HL-60/S4 treated with phorbol 12-myristate 13-acetate at 8.2 ng/mL for 4 days and 3 days (cell line): ENCODE data around the gene APOL2.
"Not testable (repeated sequence)": the region's sequence is repeated elsewhere in the genome, so short reads cannot be mapped to it uniquely, and the experiment has no call there.

ENCODE experiments used
- in situ Hi-C: fragments of 300-500 bp; cut with MboI; formaldehyde crosslinking; loops from 2 replicates; pipeline ENCODE4 v1.15.0; 2022; ENCODE audit warnings: low sequenced_read_pairs

The APOL2 gene

DNA sequence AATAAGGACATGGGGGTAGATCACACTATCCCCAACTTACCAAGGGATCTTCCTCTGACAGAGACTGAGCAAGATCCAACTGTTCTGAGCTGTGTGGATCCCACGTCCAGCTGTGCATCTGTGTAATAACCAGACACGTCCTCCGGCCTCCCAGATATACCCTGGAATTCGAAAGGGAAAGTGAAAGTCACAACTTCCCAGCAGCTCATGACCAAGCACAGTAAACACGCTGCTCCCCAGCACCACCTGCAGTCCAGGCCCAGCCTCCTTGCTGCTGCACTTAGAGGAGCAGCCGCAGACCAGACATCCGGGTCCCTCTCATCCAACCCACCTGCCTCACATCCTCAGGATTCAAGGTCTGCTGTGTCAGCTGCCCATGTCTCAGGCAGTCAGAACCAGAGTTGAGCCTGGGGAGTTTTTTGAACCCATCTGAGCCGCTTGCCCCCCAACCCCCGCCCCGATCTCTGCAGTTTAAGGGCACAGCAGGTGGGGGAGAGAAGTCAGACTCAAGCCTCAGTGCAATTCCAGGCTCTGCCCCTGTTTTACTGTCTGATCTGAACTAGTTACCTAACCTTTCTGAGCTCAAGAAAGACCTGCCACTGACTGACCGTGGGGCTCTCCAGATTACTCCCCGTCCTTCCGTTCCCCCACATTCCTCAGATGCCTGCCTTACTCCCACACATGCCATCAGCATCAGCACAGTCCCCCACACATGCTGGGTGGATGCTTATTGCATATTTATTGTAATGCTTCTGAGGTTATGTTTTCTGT is at the start of gene APOL2:
Gene APOL2, minus strand, starts transcription at position 127 of the 771 bp plus-strand sequence. CDS start 6,365 bp downstream, outside the sequence.
- in situ Hi-C loops, result no loop called here

DNA sequence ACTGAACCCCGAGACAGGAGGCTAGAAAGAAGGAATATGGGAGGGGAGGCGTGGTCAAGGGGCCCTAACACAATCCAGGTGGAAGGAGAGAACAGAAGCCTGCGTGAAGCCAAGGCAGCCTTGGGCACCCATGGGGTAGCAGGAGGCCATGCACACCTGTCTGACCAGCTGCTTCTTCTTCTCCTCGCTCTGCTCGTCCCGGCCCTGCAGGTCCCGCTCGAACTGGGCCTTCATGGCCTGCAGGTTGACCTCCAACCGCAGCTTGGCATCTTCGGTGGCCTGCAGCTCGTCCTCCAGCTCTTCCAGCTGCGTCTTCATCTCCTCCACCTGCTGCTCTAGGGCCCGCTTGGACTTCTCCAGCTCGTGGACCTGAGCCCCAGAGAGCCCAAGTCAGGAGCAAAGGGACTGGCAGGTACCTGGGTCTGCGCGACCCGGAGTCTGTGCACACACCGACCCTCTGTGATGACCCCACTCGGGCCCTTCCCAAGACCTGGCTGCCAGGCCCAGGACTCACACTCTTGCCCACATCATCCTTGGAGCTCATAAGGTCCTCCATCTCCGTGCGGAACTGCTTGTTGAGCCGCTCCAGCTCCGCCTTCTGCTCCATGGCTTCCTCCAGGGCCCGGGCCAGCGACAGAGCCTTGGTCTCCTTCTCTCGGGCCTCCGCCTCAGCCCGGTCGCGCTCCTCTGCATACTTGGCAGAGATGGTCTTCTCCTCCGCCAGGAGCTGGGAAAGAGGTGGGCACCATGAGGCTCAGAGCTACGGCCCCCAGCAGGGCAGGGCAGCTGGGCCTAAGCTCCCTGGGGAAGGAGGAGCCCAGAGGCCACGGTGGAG is 49.5 kb upstream of the APOL2 start:
- in situ Hi-C loops, result no loop called here

- in situ Hi-C loops, result no loop called here
Measured at GRCh38 chr22:36287881-36288515, 48.7 kb upstream of the APOL2 start.

- in situ Hi-C loops, result no loop called here
Measured at GRCh38 chr22:36286096-36286957, 47.0 kb upstream of the APOL2 start.

GRCh38 chr22:36285545-36285944 is 46.2 kb upstream of the APOL2 start:
- in situ Hi-C loops, result no loop called here

DNA sequence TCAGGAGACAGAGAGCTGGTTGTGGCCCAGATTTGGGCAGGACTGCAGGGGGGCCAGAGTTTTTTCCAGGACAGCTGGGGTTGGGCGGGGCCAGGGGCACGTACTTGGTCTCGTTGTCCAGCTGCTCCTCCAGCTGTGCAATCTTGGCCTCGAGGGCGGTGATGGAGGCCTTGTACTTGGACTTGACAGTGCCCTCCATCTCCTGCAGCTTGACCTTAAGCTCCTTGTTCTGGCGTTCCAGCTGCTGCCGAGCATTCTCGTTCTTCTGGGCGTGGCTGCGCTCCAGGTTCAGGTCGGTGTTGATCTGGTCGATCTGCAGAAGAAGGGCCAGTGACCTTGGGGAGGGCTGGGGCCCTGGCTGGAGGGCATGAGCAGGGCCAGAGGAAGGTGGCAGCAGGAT is 45.7 kb upstream of the APOL2 start:
- in situ Hi-C loops, result no loop called here

GRCh38 chr22:36284171-36284571 is 44.8 kb upstream of the APOL2 start:
- in situ Hi-C loops, result no loop called here

DNA sequence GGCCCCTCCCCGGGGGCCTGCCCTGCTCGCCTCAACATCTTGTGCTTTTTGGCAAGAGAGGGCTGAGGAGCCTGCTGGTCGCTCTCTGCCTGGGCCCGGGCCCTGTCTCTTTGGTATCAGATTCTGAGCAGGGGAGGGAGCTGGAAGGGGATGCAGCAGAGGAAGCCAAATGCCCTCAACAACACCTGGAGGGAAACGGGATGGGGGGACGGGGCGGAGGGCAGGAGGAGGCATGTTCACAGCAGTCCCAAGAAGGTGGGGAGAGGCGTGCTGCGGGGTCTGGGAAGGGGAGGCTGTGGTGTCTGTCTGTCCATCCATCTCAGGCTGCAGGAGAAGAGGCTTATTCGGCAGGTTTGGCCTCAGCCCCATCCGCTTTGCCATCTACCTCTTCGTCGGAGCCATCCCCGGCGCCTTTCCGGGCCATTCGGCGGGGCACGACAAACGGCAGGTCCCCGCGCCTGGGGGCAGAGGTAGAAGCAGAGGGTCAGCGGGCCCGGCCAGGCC is 43.1 kb upstream of the APOL2 start:
- in situ Hi-C loops, result no loop called here

GRCh38 chr22:36281781-36282327 is 42.5 kb upstream of the APOL2 start:
- in situ Hi-C loops, result no loop called here

- in situ Hi-C loops, result no loop called here
Measured at GRCh38 chr22:36280379-36280778, 41.1 kb upstream of the APOL2 start.

DNA sequence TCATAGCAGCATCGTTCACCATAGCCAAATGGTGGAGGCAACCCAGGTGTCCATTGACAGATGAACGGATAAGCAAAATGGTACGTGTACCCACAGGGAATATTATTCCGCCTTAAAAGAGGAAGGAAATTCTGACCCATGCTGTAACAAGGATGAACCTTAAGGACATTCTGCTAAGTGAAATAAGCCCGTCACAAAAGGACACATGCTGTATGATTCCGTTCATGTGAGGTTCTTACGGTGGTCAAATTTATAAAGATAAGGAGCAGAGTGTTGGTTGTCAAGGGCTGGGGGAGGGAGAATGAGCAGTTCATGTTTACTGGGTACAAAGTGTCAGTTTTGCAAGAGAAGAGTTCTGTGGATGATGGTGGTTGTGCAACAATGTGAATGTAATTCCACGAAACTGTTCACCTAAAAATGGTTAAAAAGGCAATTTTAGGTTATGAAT is 39.9 kb upstream of the APOL2 start:
- in situ Hi-C loops, result no loop called here

GRCh38 chr22:36277482-36278291 is 38.4 kb upstream of the APOL2 start:
- in situ Hi-C loops, result no loop called here

GRCh38 chr22:36274531-36274930 is 35.2 kb upstream of the APOL2 start:
- in situ Hi-C loops, result no loop called here

DNA sequence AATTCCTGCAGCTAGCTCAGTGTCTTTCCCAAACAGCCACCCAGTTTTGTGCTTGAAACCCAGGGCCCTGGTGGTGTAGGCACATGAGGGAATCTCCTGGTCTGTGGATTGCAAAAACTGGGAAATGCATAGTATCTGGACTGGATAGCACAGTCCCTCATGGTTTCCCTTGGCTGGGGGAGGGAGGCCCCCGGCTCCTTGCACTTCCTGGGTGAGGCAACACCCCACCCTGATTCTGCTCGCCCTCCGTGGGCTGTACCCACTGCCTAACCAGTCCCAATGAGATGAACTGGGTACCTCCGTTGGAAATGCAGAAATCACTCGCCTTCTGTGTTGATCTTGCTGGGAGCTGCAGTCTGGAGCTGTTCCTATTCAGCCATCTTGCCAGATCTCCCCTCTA is 32.6 kb upstream of the APOL2 start:
- in situ Hi-C loops, result not testable (repeated sequence)

DNA sequence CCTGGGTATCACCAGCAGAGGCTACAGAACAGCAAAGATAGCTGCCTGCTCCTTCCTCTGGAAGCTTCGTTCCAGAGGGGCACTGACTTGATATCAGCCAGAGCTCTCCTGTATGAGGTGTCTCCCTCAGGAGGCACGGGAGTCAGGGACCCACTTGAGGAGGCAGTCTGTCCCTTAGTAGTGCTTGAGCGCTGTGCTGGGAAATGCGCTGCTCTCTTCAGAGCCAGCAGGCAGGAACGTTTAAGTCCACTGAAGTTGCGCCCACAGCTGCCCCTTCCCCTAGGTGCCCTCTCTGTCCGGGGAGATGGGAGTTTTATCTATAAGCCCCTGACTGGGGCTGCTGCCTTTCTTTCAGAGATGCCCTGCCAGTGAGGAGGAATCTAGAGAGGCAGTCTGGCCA is 31.9 kb upstream of the APOL2 start:
- in situ Hi-C loops, result not testable (repeated sequence)

DNA sequence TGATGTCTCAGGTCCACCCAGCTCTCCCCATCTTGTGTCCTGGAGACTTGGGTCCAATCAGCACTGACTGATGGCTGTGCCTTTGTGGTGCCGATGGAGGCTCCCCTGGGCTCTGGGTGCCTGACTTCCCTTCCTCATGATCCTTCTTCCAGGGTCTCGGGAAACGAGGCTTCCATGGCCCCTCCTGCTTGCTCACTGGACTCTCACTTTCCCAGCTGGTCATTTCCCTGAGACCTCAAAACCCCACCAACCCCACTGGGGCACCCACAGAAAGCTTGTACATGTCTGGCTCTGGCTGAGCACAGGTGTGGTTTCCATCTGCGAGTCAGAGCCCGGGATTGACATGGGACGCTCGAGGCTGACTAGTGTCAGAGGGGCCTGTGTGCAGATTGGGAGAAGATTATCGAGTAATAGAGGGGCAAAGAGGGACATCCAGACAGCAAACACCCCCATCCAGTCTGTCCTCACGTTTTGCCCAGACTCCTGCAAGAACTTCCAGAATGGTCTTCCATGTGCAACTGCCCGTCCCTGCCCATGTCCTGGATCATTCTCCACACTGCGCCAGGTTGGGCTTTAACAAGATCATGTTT is 28.7 kb upstream of the APOL2 start:
- in situ Hi-C loops, result no loop called here

DNA sequence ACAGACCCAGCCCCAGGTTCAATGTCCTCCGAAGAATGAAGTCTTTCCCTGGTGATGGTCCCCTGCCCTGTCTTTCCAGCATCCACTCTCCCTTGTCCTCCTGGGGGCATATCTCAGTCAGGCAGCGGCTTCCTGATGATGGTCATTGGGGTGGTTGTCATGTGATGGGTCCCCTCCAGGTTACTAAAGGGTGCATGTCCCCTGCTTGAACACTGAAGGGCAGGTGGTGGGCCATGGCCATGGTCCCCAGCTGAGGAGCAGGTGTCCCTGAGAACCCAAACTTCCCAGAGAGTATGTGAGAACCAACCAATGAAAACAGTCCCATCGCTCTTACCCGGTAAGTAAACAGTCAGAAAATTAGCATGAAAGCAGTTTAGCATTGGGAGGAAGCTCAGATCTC is 27.7 kb upstream of the APOL2 start:
- in situ Hi-C loops, result no loop called here

DNA sequence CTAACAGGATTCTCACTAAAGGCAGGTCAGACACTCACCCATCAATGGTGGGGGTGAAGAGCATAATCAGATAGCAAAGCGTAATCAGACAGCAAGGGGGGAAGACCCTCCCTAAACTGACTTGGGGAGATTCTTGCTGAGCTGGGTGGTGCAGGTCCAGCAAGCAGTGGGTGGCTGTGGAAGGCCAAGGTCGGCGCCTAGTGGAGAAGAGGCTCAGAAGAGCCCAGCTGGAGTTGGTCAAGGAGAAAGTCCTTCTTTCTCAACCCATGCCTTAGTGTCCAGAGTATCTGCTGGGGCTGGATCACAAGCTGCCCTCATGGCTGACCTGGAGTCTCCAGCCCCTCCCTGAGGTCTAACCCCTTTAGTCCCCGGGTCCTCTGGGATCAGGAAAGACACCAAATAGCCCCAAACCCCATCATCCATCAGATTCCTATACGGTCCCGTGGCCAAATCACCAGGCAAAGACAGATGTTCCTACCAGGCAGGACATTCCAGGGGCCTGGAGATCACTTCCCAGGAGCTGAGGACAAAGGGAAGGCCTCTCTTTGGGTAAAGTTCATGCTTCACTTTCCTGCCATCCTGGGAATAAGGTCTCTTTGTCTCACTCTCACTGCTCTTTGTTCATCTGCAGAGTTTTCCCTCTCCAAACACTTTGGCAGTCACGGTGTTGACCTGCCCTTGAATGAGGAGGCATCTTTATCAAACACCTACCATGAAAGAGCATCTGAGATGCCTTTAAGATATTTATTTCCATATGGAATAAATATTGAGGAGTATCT is 24.7 kb upstream of the APOL2 start:
- in situ Hi-C loops, result not testable (repeated sequence)
